Measurements from ENCODE around the gene SEZ6L2.

Gene SEZ6L2

DNA sequence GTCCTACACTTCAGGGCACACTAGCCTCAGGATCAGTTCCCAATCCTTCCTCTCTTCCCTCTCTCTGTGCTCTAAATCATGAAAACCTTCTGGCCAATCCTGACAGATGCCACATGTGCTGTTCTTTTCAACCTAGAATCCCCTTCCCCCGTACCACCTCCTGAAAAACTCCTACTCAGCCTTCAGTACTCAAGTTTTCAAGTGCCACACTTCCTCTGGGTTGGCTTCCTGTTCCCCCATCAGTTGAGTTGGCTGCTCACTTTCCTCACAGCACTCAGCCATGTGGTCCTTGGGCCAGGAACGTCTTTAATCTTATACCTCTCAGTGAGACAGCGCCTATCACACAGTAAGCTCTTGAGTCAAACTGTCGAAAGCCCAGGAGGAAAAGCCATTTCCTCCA, 4.2 kb upstream of the SEZ6L2 start:
- Histone ChIP-seq H3K9me2 (ENCODE audit: low read depth, low read length) (no peaks in the 10 kb centered on the region), H3F3A (ENCODE audit: insufficient read depth, low read length) (no peaks in the 10 kb centered on the region), H3K4me1 (ENCODE audit: insufficient read depth, low read length, severe bottlenecking) (peaks cover 5% of the 10 kb centered on the region), H3K36me3 (ENCODE audit: insufficient read depth, low read length) (no peaks in the 10 kb centered on the region), H3K27me3 (ENCODE audit: insufficient read depth, low read length) (no peaks in the 10 kb centered on the region), H2AFZ (ENCODE audit: low read length) (no peak overlapping the region), H3K79me2 (ENCODE audit: insufficient read depth, low read length) (no peaks in the 10 kb centered on the region), H3K27ac (ENCODE audit: low read depth, low read length, poor library complexity, severe bottlenecking) (no peak overlapping the region), H3K4me3 (ENCODE audit: low read depth, low read length, poor library complexity, severe bottlenecking) (no peak overlapping the region), H3K4me2 (ENCODE audit: low read length) (no peak overlapping the region), H4K20me1 (ENCODE audit: insufficient read depth, low read length) (no peaks in the 10 kb centered on the region), H3K9ac (ENCODE audit: low read length) (no peak overlapping the region), H3K9me3 (ENCODE audit: low read length) (no peaks in the 10 kb centered on the region)
- no peak for TF ChIP-seq EZH2 (IDR thresholded peaks at IDR 0.05; ENCODE audit: borderline replicate concordance, low read length)
- TF ChIP-seq, protein P1, sequence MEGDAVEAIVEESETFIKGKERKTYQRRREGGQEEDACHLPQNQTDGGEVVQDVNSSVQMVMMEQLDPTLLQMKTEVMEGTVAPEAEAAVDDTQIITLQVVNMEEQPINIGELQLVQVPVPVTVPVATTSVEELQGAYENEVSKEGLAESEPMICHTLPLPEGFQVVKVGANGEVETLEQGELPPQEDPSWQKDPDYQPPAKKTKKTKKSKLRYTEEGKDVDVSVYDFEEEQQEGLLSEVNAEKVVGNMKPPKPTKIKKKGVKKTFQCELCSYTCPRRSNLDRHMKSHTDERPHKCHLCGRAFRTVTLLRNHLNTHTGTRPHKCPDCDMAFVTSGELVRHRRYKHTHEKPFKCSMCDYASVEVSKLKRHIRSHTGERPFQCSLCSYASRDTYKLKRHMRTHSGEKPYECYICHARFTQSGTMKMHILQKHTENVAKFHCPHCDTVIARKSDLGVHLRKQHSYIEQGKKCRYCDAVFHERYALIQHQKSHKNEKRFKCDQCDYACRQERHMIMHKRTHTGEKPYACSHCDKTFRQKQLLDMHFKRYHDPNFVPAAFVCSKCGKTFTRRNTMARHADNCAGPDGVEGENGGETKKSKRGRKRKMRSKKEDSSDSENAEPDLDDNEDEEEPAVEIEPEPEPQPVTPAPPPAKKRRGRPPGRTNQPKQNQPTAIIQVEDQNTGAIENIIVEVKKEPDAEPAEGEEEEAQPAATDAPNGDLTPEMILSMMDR (IDR thresholded peaks at IDR 0.05; ENCODE audit: low read length), result no peak

DNA sequence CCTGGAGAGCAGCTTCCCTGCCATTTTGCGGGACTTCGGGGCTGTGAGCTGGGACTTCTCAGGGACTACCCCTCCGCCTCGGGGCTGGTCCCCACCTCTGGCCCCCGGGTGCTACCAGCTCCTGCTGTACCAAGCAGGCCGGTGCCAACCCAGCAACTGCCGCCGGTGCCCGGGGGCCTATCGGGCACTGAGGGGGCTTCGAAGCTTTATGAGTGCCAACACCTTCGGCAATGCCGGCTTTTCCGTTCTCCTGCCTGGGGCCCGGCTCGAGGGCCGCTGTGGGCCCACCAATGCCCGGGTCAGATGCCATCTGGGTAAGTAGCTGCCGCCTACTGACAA, 2.2 kb upstream of the SEZ6L2 start:
- Histone ChIP-seq H3K9ac (ENCODE audit: low read length) (no peak overlapping the region), H3K4me1 (ENCODE audit: insufficient read depth, low read length, severe bottlenecking) (peaks cover 5% of the 10 kb centered on the region), H3K9me3 (ENCODE audit: low read length) (no peaks in the 10 kb centered on the region), H3K27me3 (ENCODE audit: insufficient read depth, low read length) (no peaks in the 10 kb centered on the region), H3K4me3 (ENCODE audit: low read depth, low read length, poor library complexity, severe bottlenecking) (no peak overlapping the region), H4K20me1 (ENCODE audit: insufficient read depth, low read length) (no peaks in the 10 kb centered on the region), H3K4me2 (ENCODE audit: low read length) (no peak overlapping the region), H2AFZ (ENCODE audit: low read length) (no peak overlapping the region), H3K9me2 (ENCODE audit: low read depth, low read length) (no peaks in the 10 kb centered on the region), H3F3A (ENCODE audit: insufficient read depth, low read length) (no peaks in the 10 kb centered on the region), H3K79me2 (ENCODE audit: insufficient read depth, low read length) (no peaks in the 10 kb centered on the region), H3K27ac (ENCODE audit: low read depth, low read length, poor library complexity, severe bottlenecking) (no peak overlapping the region), H3K36me3 (ENCODE audit: insufficient read depth, low read length) (no peaks in the 10 kb centered on the region)
- TF ChIP-seq, protein P1 (IDR thresholded peaks at IDR 0.05; ENCODE audit: low read length), result no peak
- no peak for TF ChIP-seq EZH2 (IDR thresholded peaks at IDR 0.05; ENCODE audit: borderline replicate concordance, low read length)

- Histone ChIP-seq H4K20me1 (ENCODE audit: insufficient read depth, low read length) (no peaks in the 10 kb centered on the region), H3K27ac (ENCODE audit: low read depth, low read length, poor library complexity, severe bottlenecking) (no peak overlapping the region), H3K4me3 (ENCODE audit: low read depth, low read length, poor library complexity, severe bottlenecking) (no peak overlapping the region), H3K27me3 (ENCODE audit: insufficient read depth, low read length) (no peaks in the 10 kb centered on the region), H2AFZ (ENCODE audit: low read length) (no peak overlapping the region), H3K4me2 (ENCODE audit: low read length) (no peak overlapping the region; the same call in 1 of the 2 replicates), H3F3A (ENCODE audit: insufficient read depth, low read length) (no peaks in the 10 kb centered on the region), H3K9ac (ENCODE audit: low read length) (no peak overlapping the region), H3K9me2 (ENCODE audit: low read depth, low read length) (no peaks in the 10 kb centered on the region), H3K9me3 (ENCODE audit: low read length) (no peaks in the 10 kb centered on the region), H3K36me3 (ENCODE audit: insufficient read depth, low read length) (no peaks in the 10 kb centered on the region), H3K4me1 (ENCODE audit: insufficient read depth, low read length, severe bottlenecking) (peaks cover 5% of the 10 kb centered on the region), H3K79me2 (ENCODE audit: insufficient read depth, low read length) (no peaks in the 10 kb centered on the region)
- TF ChIP-seq EZH2 (IDR thresholded peaks at IDR 0.05; ENCODE audit: borderline replicate concordance, low read length), result no peak
- TF ChIP-seq, protein P1 (IDR thresholded peaks at IDR 0.05; ENCODE audit: low read length), result no peak
These were observed 1.7 kb upstream of the SEZ6L2 start for GRCh38 chr16:29900888-29901606.
